PC-3 (cell line): Measurements from ENCODE around the gene DQX1. TPM values are rescaled to one million over a fixed set of nuclear protein-coding genes. Genes with fewer than 3 reads are reported as not detected.

Source experiments
- ATAC-seq: fragments of 200-7000 bp; cut with Tn5 transposase; 2 replicates; pipeline ENCODE4 v1.9.1; 2020; ENCODE audit warnings: mild to moderate bottlenecking, moderate library complexity
- BruUV-seq: library from RNA; stranded (reverse); fragments of 400-500 nt; replicated peaks from 2 replicates; lab custom pipeline; 2021; lab: Mats Ljungman, UMichigan
- CTCF ChIA-PET: fragments of 300-600 bp; sonication (Branson Sonifier 250); formaldehyde crosslinking; loops from one replicate; lab custom pipeline; 2022; ENCODE audit warnings: antibody characterized with exemption; lab: Charles Lee
- POLR2A ChIA-PET: fragments of 300-600 bp; sonication (Branson Sonifier 250); formaldehyde crosslinking; loops from one replicate; lab custom pipeline; 2022; ENCODE audit warnings: antibody characterized with exemption; ENCODE audit not compliant: unreplicated experiment; lab: Charles Lee
- DNase-seq: peaks from one replicate; pipeline ENCODE4 v3.0.0-alpha.2; 2015
- H2AFZ ChIP-seq: fragments of 300-600 bp; sonication (generic); 2 replicates; pipeline ENCODE4 v1.6.0; 2016; ENCODE audit warnings: antibody characterized with exemption, low read length
- H3F3A ChIP-seq: fragments of 300-600 bp; sonication (generic); one replicate; pipeline ENCODE4 v1.6.0; 2017; ENCODE audit warnings: antibody characterized with exemption, low read length, control low read depth, mild to moderate bottlenecking; ENCODE audit not compliant: unreplicated experiment
- H3K27ac ChIP-seq: fragments of 300-600 bp; sonication (generic); 2 replicates; pipeline ENCODE4 v1.5.1; 2016; ENCODE audit warnings: mild to moderate bottlenecking, low read length
- H3K27me3 ChIP-seq: fragments of 300-600 bp; sonication (generic); 2 replicates; pipeline ENCODE4 v1.6.1; 2016; ENCODE audit warnings: low read length, mixed read lengths
- H3K36me3 ChIP-seq: fragments of 300-600 bp; sonication (generic); 2 replicates; pipeline ENCODE4 v1.6.1; 2016; ENCODE audit warnings: low read depth, mixed run types, low read length, mixed read lengths
- H3K4me1 ChIP-seq: fragments of 300-600 bp; sonication (generic); 2 replicates; pipeline ENCODE4 v1.5.1; 2016; ENCODE audit warnings: low read length; ENCODE audit not compliant: insufficient read depth
- H3K4me2 ChIP-seq: fragments of 300-600 bp; sonication (generic); 2 replicates; pipeline ENCODE4 v1.6.0; 2016; ENCODE audit warnings: low read length
- H3K4me3 ChIP-seq: fragments of 300-600 bp; sonication (generic); 2 replicates; pipeline ENCODE4 v1.5.1; 2016; ENCODE audit warnings: mild to moderate bottlenecking, low read length, mixed read lengths
- H3K79me2 ChIP-seq: fragments of 300-600 bp; sonication (generic); 2 replicates; pipeline ENCODE4 v1.6.1; 2017; ENCODE audit warnings: low read length, mixed read lengths
- H3K9ac ChIP-seq: fragments of 300-600 bp; sonication (generic); 2 replicates; pipeline ENCODE4 v1.6.0; 2016; ENCODE audit warnings: mild to moderate bottlenecking, low read length
- H3K9me2 ChIP-seq: fragments of 300-600 bp; sonication (generic); replicated peaks from 2 replicates; pipeline ENCODE4 v1.6.1; 2016; ENCODE audit warnings: mixed run types, low read length, mixed read lengths
- H3K9me3 ChIP-seq: fragments of 300-600 bp; sonication (generic); 2 replicates; pipeline ENCODE4 v1.6.1; 2016; ENCODE audit warnings: low read length, mixed read lengths
- H4K20me1 ChIP-seq: fragments of 300-600 bp; sonication (generic); 2 replicates; pipeline ENCODE4 v1.6.1; 2016; ENCODE audit warnings: low read length, mixed read lengths
- EZH2 ChIP-seq: fragments of 300-600 bp; sonication (generic); IDR thresholded peaks from one replicate; pipeline ENCODE4 v1.6.1; 2017; ENCODE audit warnings: antibody characterized with exemption, mild to moderate bottlenecking, low read length; ENCODE audit not compliant: unreplicated experiment
- EZH2phosphoT487 ChIP-seq: fragments of 300-600 bp; sonication (generic); IDR thresholded peaks from 2 replicates; pipeline ENCODE4 v1.6.1; 2018; ENCODE audit warnings: mild to moderate bottlenecking, antibody characterized with exemption, low read length, borderline replicate concordance
- intact Hi-C: fragments of 100-400 bp; cut with micrococcal nuclease; formaldehyde crosslinking; loops from 2 replicates; pipeline ENCODE4 v1.9.0; 2023
- total RNA-seq: library from RNA; depleted of rRNA; stranded (reverse); fragments of >200 nt; gene quantifications from 2 replicates; pipeline ENCODE4 v1.2.3, GENCODE V29; 2014
- TF ChIP-seq, protein P1 (sequence below): fragments of 300-600 bp; sonication (generic); conservative IDR thresholded peaks from 2 replicates; pipeline ENCODE4 v1.5.1; 2017; ENCODE audit warnings: antibody characterized with exemption, low read depth, mild to moderate bottlenecking, low read length

DQX1 gene
- total RNA-seq, 1 experiment from 2014 or later = 0.07 TPM

GRCh38 chr2:74502720-74503505 is 23.1 kb downstream of the DQX1 start:
- ATAC-seq = no peak
- DNase-seq = no peak
- BruUV-seq = no TSS peak
- Histone ChIP-seq H3K27ac (no peak overlapping the region), H3K9me3 (no peaks in the 10 kb centered on the region), H3K9ac (no peak overlapping the region), H3K36me3 (peaks cover 7% of the 10 kb centered on the region), H3K79me2 (peaks cover 22% of the 10 kb centered on the region), H4K20me1 (no peaks in the 10 kb centered on the region), H3K27me3 (no peaks in the 10 kb centered on the region), H3K4me1 (peaks cover 28% of the 10 kb centered on the region), H3K9me2 (no peaks in the 10 kb centered on the region), H3K4me2 (no peak overlapping the region), H2AFZ (no peak overlapping the region), H3F3A (no peaks in the 10 kb centered on the region), H3K4me3 (no peak overlapping the region)
- intact Hi-C loops = no loop called here
- TF ChIP-seq EZH2 (no peak), EZH2phosphoT487 (no peak)
- TF ChIP-seq, protein P1, sequence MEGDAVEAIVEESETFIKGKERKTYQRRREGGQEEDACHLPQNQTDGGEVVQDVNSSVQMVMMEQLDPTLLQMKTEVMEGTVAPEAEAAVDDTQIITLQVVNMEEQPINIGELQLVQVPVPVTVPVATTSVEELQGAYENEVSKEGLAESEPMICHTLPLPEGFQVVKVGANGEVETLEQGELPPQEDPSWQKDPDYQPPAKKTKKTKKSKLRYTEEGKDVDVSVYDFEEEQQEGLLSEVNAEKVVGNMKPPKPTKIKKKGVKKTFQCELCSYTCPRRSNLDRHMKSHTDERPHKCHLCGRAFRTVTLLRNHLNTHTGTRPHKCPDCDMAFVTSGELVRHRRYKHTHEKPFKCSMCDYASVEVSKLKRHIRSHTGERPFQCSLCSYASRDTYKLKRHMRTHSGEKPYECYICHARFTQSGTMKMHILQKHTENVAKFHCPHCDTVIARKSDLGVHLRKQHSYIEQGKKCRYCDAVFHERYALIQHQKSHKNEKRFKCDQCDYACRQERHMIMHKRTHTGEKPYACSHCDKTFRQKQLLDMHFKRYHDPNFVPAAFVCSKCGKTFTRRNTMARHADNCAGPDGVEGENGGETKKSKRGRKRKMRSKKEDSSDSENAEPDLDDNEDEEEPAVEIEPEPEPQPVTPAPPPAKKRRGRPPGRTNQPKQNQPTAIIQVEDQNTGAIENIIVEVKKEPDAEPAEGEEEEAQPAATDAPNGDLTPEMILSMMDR = no peak
- CTCF ChIA-PET = no interaction called here
- POLR2A ChIA-PET = no interaction called here

DNA sequence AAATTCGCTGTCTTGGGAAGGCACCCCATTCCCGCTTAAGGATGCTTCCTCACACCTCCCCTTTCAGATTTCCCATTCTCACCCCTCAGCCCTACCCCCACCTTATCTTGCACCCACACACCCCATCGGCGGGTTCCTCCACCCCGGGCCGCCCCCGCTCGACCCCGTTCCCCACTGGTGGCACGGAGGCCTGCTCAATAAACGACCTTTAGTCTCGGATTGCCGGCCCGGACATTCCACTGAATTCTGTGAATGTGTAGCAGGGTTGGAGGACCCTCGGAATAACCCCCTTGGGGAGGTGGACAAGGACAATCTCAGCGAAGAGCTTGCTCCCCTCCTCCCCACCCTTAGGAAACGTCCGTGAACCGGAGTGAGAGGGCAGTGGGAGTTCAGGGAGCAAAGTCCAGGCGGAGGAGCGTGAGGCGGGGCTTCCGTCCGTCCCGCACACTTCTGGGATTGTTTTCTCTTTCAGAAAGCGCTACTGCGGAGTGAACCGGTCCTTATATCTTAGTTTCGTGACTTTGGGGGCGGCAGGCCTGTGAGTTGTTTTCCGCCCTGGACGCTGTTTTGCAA is 23.8 kb downstream of the DQX1 start:
- Histone ChIP-seq H4K20me1 (no peaks in the 10 kb centered on the region), H3K27ac (no peak overlapping the region), H3K27me3 (no peaks in the 10 kb centered on the region), H3K4me2 (no peak overlapping the region), H3F3A (no peaks in the 10 kb centered on the region), H3K36me3 (peaks cover 7% of the 10 kb centered on the region), H3K4me1 (peaks cover 32% of the 10 kb centered on the region), H3K79me2 (peaks cover 22% of the 10 kb centered on the region), H3K9me3 (no peaks in the 10 kb centered on the region), H2AFZ (no peak overlapping the region), H3K9me2 (no peaks in the 10 kb centered on the region), H3K4me3 (no peak overlapping the region), H3K9ac (no peak overlapping the region)
- TF ChIP-seq EZH2phosphoT487 (no peak), EZH2 (no peak)
- TF ChIP-seq, protein P1 = no peak
- BruUV-seq = no TSS peak
- ChIA-PET CTCF (no interaction called here), POLR2A (no interaction called here)
- intact Hi-C loops = no loop called here
- DNase-seq = no peak
- no peak for ATAC-seq
